SU-DHL-6 (cell line): ENCODE data around the gene PRPF18.

Experiments used
- CTCF ChIP-seq: fragments of 200-600 bp; sonication (generic); IDR thresholded peaks from one replicate; pipeline ENCODE4 v1.5.1; 2017; ENCODE audit warnings: antibody characterized with exemption, mild to moderate bottlenecking, low read length, moderate library complexity; ENCODE audit not compliant: insufficient read depth, poor library complexity, severe bottlenecking
- EZH2phosphoT487 ChIP-seq: fragments of 200-600 bp; sonication (generic), shearing (Covaris generic); conservative IDR thresholded peaks from 2 replicates; pipeline ENCODE4 v1.6.1; 2018; ENCODE audit warnings: mild to moderate bottlenecking, antibody characterized with exemption, low read length, moderate library complexity, mixed read lengths

GRCh38 chr10:13559124-13559700, 27.6 kb upstream of the PRPF18 start:
- TF ChIP-seq CTCF, result no peak
- no peak for TF ChIP-seq EZH2phosphoT487
